Natural killer cell (primary cell): ENCODE results near the gene LDLRAD4. TPM values are rescaled to one million over a fixed set of nuclear protein-coding genes. Genes with fewer than 3 reads are reported as not detected.

ENCODE experiments used
- ATAC-seq, 3 donors: fragments of 150-1000 bp in 2 of 3; fragments of 200-7000 bp in 1 of 3; cut with Tn5 transposase; 1 replicate in 1 of 3; 2 replicates in 2 of 3; pipeline ENCODE4 v1.10.0; 2021; ENCODE audit warnings: mild to moderate bottlenecking in 2 of 3, moderate library complexity in 2 of 3
- DNase-seq, 2 donors: peaks; one replicate each; pipeline versions ENCODE4 v3.0.0 to v3.0.0-alpha.2; 2013 to 2021; ENCODE audit warnings: mixed read lengths in 1 of 2
- H3K27ac ChIP-seq: one replicate; pipeline ENCODE4 v1.5.1; 2013; ENCODE audit warnings: mild to moderate bottlenecking, low read length
- H3K27me3 ChIP-seq: one replicate; pipeline ENCODE4 v1.6.1; 2013; ENCODE audit warnings: low read length; ENCODE audit not compliant: control insufficient read depth, insufficient read depth
- H3K36me3 ChIP-seq: one replicate; pipeline ENCODE4 v1.6.1; 2013; ENCODE audit warnings: low read length; ENCODE audit not compliant: control insufficient read depth, insufficient read depth
- H3K4me1 ChIP-seq: one replicate; pipeline ENCODE4 v1.6.1; 2013; ENCODE audit warnings: low read length; ENCODE audit not compliant: control insufficient read depth, insufficient read depth
- H3K4me3 ChIP-seq: one replicate; pipeline ENCODE4 v1.5.1; 2013; ENCODE audit warnings: low read length
- H3K9me3 ChIP-seq: one replicate; pipeline ENCODE4 v1.6.1; 2013; ENCODE audit warnings: low read length; ENCODE audit not compliant: control insufficient read depth, insufficient read depth
- H3K27ac Mint-ChIP-seq, 2 donors: one replicate each; pipeline ENCODE4 v1.8.0; 2022; ENCODE audit warnings: mild to moderate bottlenecking in 2 of 2, mixed read lengths in 2 of 2, moderate library complexity in 1 of 2
- H3K27me3 Mint-ChIP-seq, 2 donors: one replicate each; pipeline ENCODE4 v1.8.0; 2022; ENCODE audit warnings: low read depth in 2 of 2, mixed read lengths in 2 of 2
- H3K36me3 Mint-ChIP-seq: one replicate; pipeline ENCODE4 v1.8.0; 2022; ENCODE audit warnings: mixed read lengths
- H3K4me1 Mint-ChIP-seq, 2 donors: one replicate each; pipeline ENCODE4 v1.8.0; 2022; ENCODE audit warnings: mixed read lengths in 2 of 2
- H3K4me3 Mint-ChIP-seq: one replicate; pipeline ENCODE4 v1.8.0; 2022; ENCODE audit warnings: mild to moderate bottlenecking, moderate library complexity, mixed read lengths
- H3K9me3 Mint-ChIP-seq, 2 donors: one replicate each; pipeline ENCODE4 v1.8.0; 2022; ENCODE audit warnings: mixed read lengths in 2 of 2
- WGBS: methylation state at CpG from one replicate; pipeline ENCODE4 v1.1.7; 2013; ENCODE audit warnings: missing lambda C conversion rate; ENCODE audit not compliant: insufficient coverage; 5-methylcytosine and 5-hydroxymethylcytosine counted together
- intact Hi-C: fragments of 100-400 bp; cut with micrococcal nuclease; formaldehyde crosslinking; loops from one replicate; pipeline ENCODE4 v1.14.2; 2022
- total RNA-seq, 4 donors: library from RNA; stranded (reverse); fragments of 120-200 nt in 1 of 4; gene quantifications; one replicate each; pipeline versions ENCODE4 v1.2.3 to v1.2.4, GENCODE V29; 2013 to 2022
- TF ChIP-seq, protein P1 (sequence below): fragments of 200-600 bp; IDR thresholded peaks from one replicate; pipeline ENCODE4 v1.8.0; 2022; ENCODE audit warnings: antibody characterized with exemption

LDLRAD4 gene
- total RNA-seq, 3 donors from 2014 or later (not counting 1 experiment from before 2014, with no cell fraction given), result 24.0 to 36.3 (median 29.2) TPM

DNA sequence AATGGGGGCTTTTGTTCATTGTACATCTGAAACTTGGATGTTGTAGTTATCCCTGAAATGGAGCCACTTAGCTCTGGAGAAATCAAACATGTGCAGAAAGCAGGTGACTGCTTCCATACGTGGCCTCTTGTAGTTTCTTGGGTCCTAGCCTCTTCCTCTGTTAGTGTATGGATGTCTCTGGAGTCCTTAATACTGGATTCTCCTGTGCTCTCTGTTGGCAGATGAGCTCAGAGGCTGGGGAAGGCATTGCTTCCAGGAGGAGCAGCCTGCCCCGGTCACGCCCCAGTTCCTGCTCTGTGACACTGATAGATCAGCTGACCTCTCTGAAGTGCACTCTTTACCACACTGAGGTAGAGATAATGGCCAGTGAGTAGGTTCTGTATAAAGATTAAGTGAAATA lies 176.2 kb downstream of the LDLRAD4 start:
- Mint-ChIP-seq H3K4me1 (no peaks in the 10 kb centered on the region), H3K27me3 (no peaks in the 10 kb centered on the region)
- WGBS, result 70% methylated on average over 3 of the region's 3 CpGs

DNA sequence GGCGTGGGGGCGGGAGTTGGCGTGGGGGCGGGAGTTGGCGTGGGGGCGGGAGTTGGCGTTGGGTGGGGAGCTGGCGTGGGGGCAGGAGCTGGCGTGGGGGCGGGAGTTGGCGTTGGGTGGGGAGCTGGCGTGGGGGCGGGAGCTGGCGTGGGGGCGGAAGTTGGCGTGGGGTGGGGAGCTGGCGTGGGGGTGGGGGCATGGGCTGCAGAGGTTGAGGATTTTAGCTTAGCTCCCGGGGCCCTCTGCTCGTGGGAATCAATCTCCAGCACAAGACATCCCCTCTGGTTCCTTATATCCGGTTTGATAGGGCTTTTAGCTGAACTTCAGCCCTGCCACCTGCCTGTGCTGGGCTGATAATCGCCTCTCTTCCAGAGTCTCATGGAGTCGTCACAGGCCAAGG lies 177.0 kb downstream of the LDLRAD4 start:
- Histone ChIP-seq H3K4me3 (no peak overlapping the region), H3K36me3 (no peaks in the 10 kb centered on the region), H3K27me3 (no peaks in the 10 kb centered on the region), H3K9me3 (no peaks in the 10 kb centered on the region), H3K4me1 (no peaks in the 10 kb centered on the region), H3K27ac (no peak overlapping the region)
- WGBS, result 92% methylated on average over 4 of the region's 22 CpGs
- no peak overlapping the region for H3K4me3 Mint-ChIP-seq
- intact Hi-C loops, result no loop called here
- DNase-seq (no peak), ATAC-seq (no peak)
- H3K36me3 Mint-ChIP-seq, result no peaks in the 10 kb centered on the region
- H3K4me1 Mint-ChIP-seq, result no peaks in the 10 kb centered on the region
- no peak overlapping the region for H3K27ac Mint-ChIP-seq
- no peaks in the 10 kb centered on the region for H3K9me3 Mint-ChIP-seq
- no peaks in the 10 kb centered on the region for H3K27me3 Mint-ChIP-seq
- TF ChIP-seq, protein P1, sequence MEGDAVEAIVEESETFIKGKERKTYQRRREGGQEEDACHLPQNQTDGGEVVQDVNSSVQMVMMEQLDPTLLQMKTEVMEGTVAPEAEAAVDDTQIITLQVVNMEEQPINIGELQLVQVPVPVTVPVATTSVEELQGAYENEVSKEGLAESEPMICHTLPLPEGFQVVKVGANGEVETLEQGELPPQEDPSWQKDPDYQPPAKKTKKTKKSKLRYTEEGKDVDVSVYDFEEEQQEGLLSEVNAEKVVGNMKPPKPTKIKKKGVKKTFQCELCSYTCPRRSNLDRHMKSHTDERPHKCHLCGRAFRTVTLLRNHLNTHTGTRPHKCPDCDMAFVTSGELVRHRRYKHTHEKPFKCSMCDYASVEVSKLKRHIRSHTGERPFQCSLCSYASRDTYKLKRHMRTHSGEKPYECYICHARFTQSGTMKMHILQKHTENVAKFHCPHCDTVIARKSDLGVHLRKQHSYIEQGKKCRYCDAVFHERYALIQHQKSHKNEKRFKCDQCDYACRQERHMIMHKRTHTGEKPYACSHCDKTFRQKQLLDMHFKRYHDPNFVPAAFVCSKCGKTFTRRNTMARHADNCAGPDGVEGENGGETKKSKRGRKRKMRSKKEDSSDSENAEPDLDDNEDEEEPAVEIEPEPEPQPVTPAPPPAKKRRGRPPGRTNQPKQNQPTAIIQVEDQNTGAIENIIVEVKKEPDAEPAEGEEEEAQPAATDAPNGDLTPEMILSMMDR, result no peak

More for the DNA sequence above, 176.2 kb downstream of the LDLRAD4 start:
- intact Hi-C loops, result no loop called here
- TF ChIP-seq, protein P1, result no peak
- ATAC-seq, result no peak
- H3K4me3 Mint-ChIP-seq, result no peak overlapping the region
- DNase-seq, result no peak
- Histone ChIP-seq H3K9me3 (no peaks in the 10 kb centered on the region), H3K36me3 (no peaks in the 10 kb centered on the region), H3K27me3 (no peaks in the 10 kb centered on the region), H3K4me3 (no peak overlapping the region), H3K27ac (no peak overlapping the region), H3K4me1 (no peaks in the 10 kb centered on the region)
- H3K27ac Mint-ChIP-seq, result no peak overlapping the region
- H3K9me3 Mint-ChIP-seq, result no peaks in the 10 kb centered on the region
- H3K36me3 Mint-ChIP-seq, result no peaks in the 10 kb centered on the region

DNA sequence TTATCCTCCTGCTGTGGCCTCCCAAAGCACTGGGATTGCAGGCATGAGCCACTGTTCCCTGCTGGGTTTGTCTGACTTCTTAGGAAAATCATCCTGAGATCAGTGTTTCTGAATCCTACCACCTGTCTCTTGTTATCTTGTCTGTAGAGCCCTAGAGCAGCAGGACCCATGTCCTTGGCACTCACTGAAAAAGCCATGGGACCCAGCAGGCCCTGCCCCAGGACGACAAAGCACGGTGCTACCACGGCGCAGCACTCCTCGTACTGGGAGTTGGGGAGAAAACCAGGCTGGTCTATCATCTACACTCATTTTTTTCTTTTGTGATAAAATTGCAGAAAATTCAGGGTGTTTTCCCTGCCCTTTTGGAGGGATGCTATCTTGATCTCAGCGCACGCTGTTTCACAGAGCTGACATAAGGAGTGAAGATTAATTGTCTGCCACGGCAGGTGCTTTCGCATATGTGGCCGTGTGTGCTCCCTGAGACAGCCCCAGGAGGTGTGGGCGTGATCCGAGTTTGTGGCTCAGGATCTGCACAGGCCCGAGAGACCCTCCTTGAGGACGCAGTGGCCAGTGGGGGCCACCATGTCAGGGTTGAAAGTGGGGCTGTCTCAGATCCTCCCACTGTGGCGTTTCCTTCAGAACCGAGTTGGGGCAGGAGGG lies 179.1 kb downstream of the LDLRAD4 start:
- H3K4me1 ChIP-seq, result no peaks in the 10 kb centered on the region
- ATAC-seq (no peak), DNase-seq (no peak)
- Mint-ChIP-seq H3K9me3 (no peaks in the 10 kb centered on the region), H3K4me1 (no peaks in the 10 kb centered on the region), H3K27me3 (no peaks in the 10 kb centered on the region), H3K4me3 (no peak overlapping the region), H3K36me3 (no peaks in the 10 kb centered on the region), H3K27ac (no peak overlapping the region)
- H3K9me3 ChIP-seq, result no peaks in the 10 kb centered on the region
- H3K36me3 ChIP-seq, result no peaks in the 10 kb centered on the region
- H3K4me3 ChIP-seq, result no peak overlapping the region
- 89% methylated on average over 16 of the region's 16 CpGs for WGBS
- no peak overlapping the region for H3K27ac ChIP-seq
- intact Hi-C loops, result no loop called here
- TF ChIP-seq, protein P1, result no peak
- no peaks in the 10 kb centered on the region for H3K27me3 ChIP-seq

DNA sequence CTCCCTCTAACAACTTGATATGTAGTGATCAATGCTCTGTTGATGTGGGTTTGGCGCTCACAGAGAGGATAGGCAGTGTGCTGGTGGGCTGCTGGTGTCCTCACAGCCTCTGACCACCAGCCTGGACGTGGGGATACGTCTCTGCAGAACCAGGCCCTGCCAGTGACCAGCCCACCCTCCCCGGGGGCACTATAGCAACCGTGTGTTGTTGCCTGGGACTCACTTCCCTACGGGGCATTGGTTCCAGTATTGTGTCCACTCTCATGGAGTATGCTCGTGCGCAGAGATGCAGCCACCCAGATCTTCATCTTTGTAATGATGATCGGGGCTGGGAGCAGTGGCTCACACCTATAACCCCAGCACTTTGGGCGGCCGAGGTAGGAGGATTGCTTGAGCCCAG lies 180.1 kb downstream of the LDLRAD4 start:
- Mint-ChIP-seq H3K9me3 (no peaks in the 10 kb centered on the region), H3K36me3 (no peaks in the 10 kb centered on the region), H3K27me3 (no peaks in the 10 kb centered on the region), H3K4me3 (no peak overlapping the region), H3K4me1 (no peaks in the 10 kb centered on the region), H3K27ac (no peak overlapping the region)
- H3K9me3 ChIP-seq, result no peaks in the 10 kb centered on the region
- H3K4me3 ChIP-seq, result no peak overlapping the region
- H3K27me3 ChIP-seq, result no peaks in the 10 kb centered on the region
- no peaks in the 10 kb centered on the region for H3K36me3 ChIP-seq
- ATAC-seq, result no peak
- no peak for DNase-seq
- 89% methylated on average over 11 of the region's 11 CpGs for WGBS
- intact Hi-C loops, result no loop called here
- no peaks in the 10 kb centered on the region for H3K4me1 ChIP-seq
- TF ChIP-seq, protein P1, result no peak
- H3K27ac ChIP-seq, result no peak overlapping the region
